H9 (cell line): ENCODE data around the gene BBOX1. TPM values are rescaled to one million over a fixed set of nuclear protein-coding genes. Genes with fewer than 3 reads are reported as not detected.

Experiments used
- DNase-seq: peaks from one replicate; pipeline ENCODE4 v3.0.0-alpha.2; 2017
- H2AFZ ChIP-seq: one replicate; pipeline ENCODE4 v1.6.1; 2013; ENCODE audit warnings: mild to moderate bottlenecking, low read length, control low read depth, moderate library complexity
- H2AK5ac ChIP-seq: 2 replicates; pipeline ENCODE4 v1.6.1; 2013; ENCODE audit warnings: low read length, control low read depth, mixed read lengths; ENCODE audit not compliant: insufficient read length
- H2BK120ac ChIP-seq: one replicate; pipeline ENCODE4 v1.6.1; 2013; ENCODE audit warnings: low read depth, mild to moderate bottlenecking, low read length, control low read depth, inconsistent platforms; ENCODE audit not compliant: poor library complexity, severe bottlenecking
- H2BK12ac ChIP-seq: 2 replicates; pipeline ENCODE4 v1.6.1; 2013; ENCODE audit warnings: low read length, control low read depth, mixed read lengths, low read depth; ENCODE audit not compliant: insufficient read length
- H2BK15ac ChIP-seq: 2 replicates; pipeline ENCODE4 v1.6.1; 2013; ENCODE audit warnings: low read depth, low read length, control low read depth
- H2BK20ac ChIP-seq: one replicate; pipeline ENCODE4 v1.6.1; 2013; ENCODE audit warnings: low read depth, mild to moderate bottlenecking, low read length, control low read depth, inconsistent platforms; ENCODE audit not compliant: poor library complexity, severe bottlenecking
- H2BK5ac ChIP-seq: 2 replicates; pipeline ENCODE4 v1.6.1; 2013; ENCODE audit warnings: low read length, control low read depth, mixed read lengths; ENCODE audit not compliant: insufficient read length
- H3K14ac ChIP-seq: 2 replicates; pipeline ENCODE4 v1.6.1; 2013; ENCODE audit warnings: low read length, control low read depth; ENCODE audit not compliant: insufficient read depth
- H3K18ac ChIP-seq: 2 replicates; pipeline ENCODE4 v1.6.1; 2013; ENCODE audit warnings: low read depth, mild to moderate bottlenecking, mixed read lengths, low read length, control low read depth; ENCODE audit not compliant: insufficient read length
- H3K23ac ChIP-seq: 2 replicates; pipeline ENCODE4 v1.6.1; 2013; ENCODE audit warnings: low read length, control low read depth, mixed read lengths, low read depth; ENCODE audit not compliant: insufficient read length
- H3K23me2 ChIP-seq: 2 replicates; pipeline ENCODE4 v1.6.1; 2013; ENCODE audit warnings: low read depth, mild to moderate bottlenecking, mixed read lengths, low read length, control low read depth; ENCODE audit not compliant: insufficient read length, poor library complexity, severe bottlenecking
- H3K27ac ChIP-seq: 2 replicates; pipeline ENCODE4 v1.5.1; 2013; ENCODE audit warnings: low read length, control low read depth, mixed read lengths, low read depth; ENCODE audit not compliant: insufficient read length
- H3K27me3 ChIP-seq: 2 replicates; pipeline ENCODE4 v1.6.1; 2013; ENCODE audit warnings: low read length, control low read depth, inconsistent platforms; ENCODE audit not compliant: insufficient read depth
- H3K4ac ChIP-seq: 2 replicates; pipeline ENCODE4 v1.6.1; 2013; ENCODE audit warnings: low read depth, mild to moderate bottlenecking, control low read depth, inconsistent platforms, low read length, moderate library complexity
- H3K4me1 ChIP-seq: 2 replicates; pipeline ENCODE4 v1.6.1; 2013; ENCODE audit warnings: low read length, control low read depth, inconsistent platforms; ENCODE audit not compliant: insufficient read depth
- H3K4me2 ChIP-seq: 2 replicates; pipeline ENCODE4 v1.6.1; 2013; ENCODE audit warnings: low read length, control low read depth, mixed read lengths; ENCODE audit not compliant: insufficient read length, insufficient read depth
- H3K56ac ChIP-seq: 2 replicates; pipeline ENCODE4 v1.6.1; 2013; ENCODE audit warnings: low read depth, mild to moderate bottlenecking, mixed read lengths, low read length, control low read depth; ENCODE audit not compliant: insufficient read length
- H3K79me1 ChIP-seq: 2 replicates; pipeline ENCODE4 v1.6.1; 2013; ENCODE audit warnings: low read depth, mild to moderate bottlenecking, moderate library complexity, low read length, control low read depth, inconsistent platforms; ENCODE audit not compliant: insufficient read depth, poor library complexity, severe bottlenecking
- H3K79me2 ChIP-seq: 2 replicates; pipeline ENCODE4 v1.6.1; 2013; ENCODE audit warnings: low read length, control low read depth, inconsistent platforms; ENCODE audit not compliant: insufficient read depth
- H3K9ac ChIP-seq: 2 replicates; pipeline ENCODE4 v1.6.1; 2013; ENCODE audit warnings: low read length, control low read depth, mixed read lengths; ENCODE audit not compliant: insufficient read length; ENCODE audit errors: extremely low read depth
- H3K9me3 ChIP-seq: one replicate; pipeline ENCODE4 v1.6.1; 2013; ENCODE audit warnings: low read depth, low read length, inconsistent platforms; ENCODE audit not compliant: control insufficient read depth
- H3T11ph ChIP-seq: one replicate; pipeline ENCODE4 v1.6.1; 2013; ENCODE audit warnings: mild to moderate bottlenecking, low read length, control low read depth, inconsistent platforms
- H4K20me1 ChIP-seq: one replicate; pipeline ENCODE4 v1.6.1; 2013; ENCODE audit not compliant: control insufficient read depth, insufficient read length, insufficient read depth
- H4K5ac ChIP-seq: 2 replicates; pipeline ENCODE4 v1.6.1; 2013; ENCODE audit warnings: low read depth, mild to moderate bottlenecking, mixed read lengths, low read length, control low read depth; ENCODE audit not compliant: insufficient read length
- H4K8ac ChIP-seq: replicated peaks from 2 replicates; pipeline ENCODE4 v1.6.1; 2013; ENCODE audit warnings: low read length, control low read depth, mixed read lengths, low read depth; ENCODE audit not compliant: insufficient read length
- H4K91ac ChIP-seq: 2 replicates; pipeline ENCODE4 v1.6.1; 2013; ENCODE audit warnings: low read depth, mild to moderate bottlenecking, moderate library complexity, mixed read lengths, low read length, control low read depth; ENCODE audit not compliant: insufficient read length
- H3K27ac Mint-ChIP-seq, 3 experiments: 2 replicates in 2 of 3; 3 replicates in 1 of 3; pipeline ENCODE4 v1.8.0; 2020 to 2021; ENCODE audit warnings: mixed read lengths in 3 of 3, mild to moderate bottlenecking in 1 of 3, moderate library complexity in 1 of 3
- H3K27me3 Mint-ChIP-seq: 2 replicates; pipeline ENCODE4 v1.8.0; 2021; ENCODE audit warnings: low read depth, mild to moderate bottlenecking, moderate library complexity, mixed read lengths
- H3K36me3 Mint-ChIP-seq, 3 experiments: 2 replicates in 2 of 3; 3 replicates in 1 of 3; pipeline ENCODE4 v1.8.0; 2020 to 2021; ENCODE audit warnings: low read depth in 3 of 3, mixed read lengths in 3 of 3; ENCODE audit not compliant: insufficient read depth in 1 of 3
- H3K4me1 Mint-ChIP-seq, 2 experiments: 2 replicates each; pipeline ENCODE4 v1.8.0; 2020; ENCODE audit warnings: mixed read lengths in 2 of 2
- H3K4me3 Mint-ChIP-seq, 2 experiments: 2 replicates in 1 of 2; 3 replicates in 1 of 2; pipeline ENCODE4 v1.8.0; 2020 to 2021; ENCODE audit warnings: mild to moderate bottlenecking in 2 of 2, mixed read lengths in 2 of 2, moderate library complexity in 1 of 2
- H3K9me3 Mint-ChIP-seq, 2 experiments: 2 replicates in 1 of 2; 3 replicates in 1 of 2; pipeline ENCODE4 v1.8.0; 2020; ENCODE audit warnings: mild to moderate bottlenecking in 2 of 2, mixed read lengths in 2 of 2, moderate library complexity in 1 of 2
- CTCF ChIP-seq: fragments of 200-600 bp; sonication (generic); conservative IDR thresholded peaks from 3 replicates; pipeline ENCODE4 v1.8.0; 2021; ENCODE audit warnings: antibody characterized with exemption, mild to moderate bottlenecking
- WGBS: extraction: QIAGEN DNeasy Blood & Tissue Kit; methylation state at CpG from one replicate; pipeline ENCODE4 v1.1.7; 2013; ENCODE audit warnings: missing lambda C conversion rate, low lambda C conversion rate, mixed read lengths; ENCODE audit not compliant: insufficient read length; ENCODE audit errors: extremely low coverage; 5-methylcytosine and 5-hydroxymethylcytosine counted together
- total RNA-seq: library from RNA; stranded (reverse); gene quantifications from 2 replicates; pipeline ENCODE4 v1.2.1, GENCODE V29; 2021

BBOX1 gene
- total RNA-seq, 1 experiment from 2014 or later, result not detected

- peak overlapping the region in 2 of 3 experiments; percentile 37 to 59; a peak in 2 of 7 replicates for H3K27ac Mint-ChIP-seq
These were observed 742 bp upstream of the BBOX1 start for GRCh38 chr11:27039873-27040272.

More at GRCh38 chr11:27039873-27040272, 742 bp upstream of the BBOX1 start:
- no peak overlapping the region for H2AK5ac ChIP-seq
- no peak overlapping the region for H2BK5ac ChIP-seq
- peaks cover 18 to 19% of the 10 kb centered on the region in 2 experiments for H3K4me1 Mint-ChIP-seq
- peaks cover 15 to 32% of the 10 kb centered on the region in 2 experiments for H3K9me3 Mint-ChIP-seq
- H3K4me1 ChIP-seq, result no peaks in the 10 kb centered on the region; the same call in 1 of the 2 replicates
- H3K9me3 ChIP-seq, result no peaks in the 10 kb centered on the region
- no peak overlapping the region for H3K9ac ChIP-seq
- H4K20me1 ChIP-seq, result no peaks in the 10 kb centered on the region
- H4K8ac ChIP-seq, result no peak overlapping the region
- no peak overlapping the region for H3K27ac ChIP-seq
- WGBS, result no CpG with 5 or more reads among the region's 3 CpGs
- no peak overlapping the region for H2BK12ac ChIP-seq
- H2AFZ ChIP-seq, result peak overlapping the region; percentile 97
- H3K36me3 Mint-ChIP-seq, result peaks cover 3 to 20% (median 14%) of the 10 kb centered on the region in 3 experiments; a peak in 5 of 7 replicates
- no peaks in the 10 kb centered on the region for H3K79me1 ChIP-seq
- no peak overlapping the region for H3T11ph ChIP-seq
- H3K18ac ChIP-seq, result no peak overlapping the region
- H3K56ac ChIP-seq, result no peak overlapping the region
- no peak for DNase-seq
- H3K27me3 ChIP-seq, result no peaks in the 10 kb centered on the region
- H3K4me3 Mint-ChIP-seq, result no peak overlapping the region
- no peaks in the 10 kb centered on the region for H3K79me2 ChIP-seq
- no peak overlapping the region for H3K4me2 ChIP-seq
- no peak overlapping the region for H2BK15ac ChIP-seq
- H3K14ac ChIP-seq, result peak overlapping the region; percentile 45; the same call in 1 of the 2 replicates
- H4K91ac ChIP-seq, result no peak overlapping the region
- H3K23ac ChIP-seq, result no peak overlapping the region
- H3K23me2 ChIP-seq, result no peaks in the 10 kb centered on the region
- H2BK120ac ChIP-seq, result no peak overlapping the region
- no peak overlapping the region for H2BK20ac ChIP-seq
- H3K27me3 Mint-ChIP-seq, result no peaks in the 10 kb centered on the region
- H4K5ac ChIP-seq, result no peak overlapping the region
- peak; percentile 44; the same call in 2 of the 3 replicates for TF ChIP-seq CTCF
- no peak overlapping the region for H3K4ac ChIP-seq
